ENCODE results near the gene TESMIN. TPM values are rescaled to one million over a fixed set of nuclear protein-coding genes. Genes with fewer than 3 reads are reported as not detected.
A peak's percentile ranks its signal among the peaks of the same experiment; 100 is the strongest.

TESMIN gene
- total and polyA plus RNA-seq, 2 of the 4 experiments (the other 2 are of a cell fraction), result 0.90 to 2.2 TPM

GRCh38 chr11:68682531-68682961 lies 68.8 kb downstream of the TESMIN start:
- Histone ChIP-seq H2BK120ac (ENCODE audit: low read depth, low read length) (no peak overlapping the region), H2BK20ac (ENCODE audit: low read depth, low read length) (no peak overlapping the region), H4K20me1 (ENCODE audit: insufficient read depth, low read length) (no peaks in the 10 kb centered on the region; the same call in 1 of the 2 replicates), H3K9me3 (ENCODE audit: control insufficient read depth, insufficient read depth, low read length) (no peaks in the 10 kb centered on the region), H2BK5ac (ENCODE audit: low read depth, low read length, poor library complexity, severe bottlenecking) (no peak overlapping the region), H3K14ac (replicated peaks; ENCODE audit: low read depth, low read length) (no peak overlapping the region), H3K4ac (ENCODE audit: low read depth, low read length) (no peak overlapping the region), H3K4me1 (ENCODE audit: control insufficient read depth, insufficient read depth, low read length) (peaks cover 3% of the 10 kb centered on the region; the same call in 1 of the 2 replicates), H2AK9ac (replicated peaks; ENCODE audit: low read depth, low read length, poor library complexity) (no peak overlapping the region), H4K8ac (ENCODE audit: low read depth in 2 of 2, low read length in 2 of 2) (no peak overlapping the region), H3K4me2 (ENCODE audit: low read depth, low read length) (no peak overlapping the region), H3K56ac (ENCODE audit: extremely low read depth, insufficient read depth, low read length) (no peak overlapping the region), H2BK15ac (ENCODE audit: low read depth, low read length) (no peak overlapping the region), H2AFZ (replicated peaks; ENCODE audit: low read length, poor library complexity) (no peak overlapping the region), H3K27ac (ENCODE audit: insufficient read depth, low read length) (no peak overlapping the region), H3K27me3 (ENCODE audit: control insufficient read depth, insufficient read depth, low read length) (peaks cover 46% of the 10 kb centered on the region), H3K9me1 (ENCODE audit: insufficient read depth, low read length) (no peaks in the 10 kb centered on the region; the same call in 1 of the 2 replicates), H2AK5ac (ENCODE audit: low read depth, low read length) (no peak overlapping the region), H4K91ac (ENCODE audit: insufficient read depth, low read depth, low read length) (no peak overlapping the region), H3K23ac (ENCODE audit: low read depth, low read length) (no peak overlapping the region), H3K9ac (ENCODE audit: low read depth, low read length) (no peak overlapping the region), H3K4me3 (ENCODE audit: insufficient read depth, low read depth, low read length) (no peak overlapping the region), H4K5ac (ENCODE audit: low read depth, low read length) (no peak overlapping the region), H3K36me3 (ENCODE audit: control insufficient read depth, insufficient read depth, low read length) (no peaks in the 10 kb centered on the region), H3K79me1 (ENCODE audit: low read depth in 1 of 2, low read length in 2 of 2) (no peaks in the 10 kb centered on the region), H3K18ac (ENCODE audit: low read depth, low read length) (no peak overlapping the region)
- in situ Hi-C loops (cut with MboI; ENCODE audit: low sequenced_read_pairs), result no loop called here
- ChIA-PET POLR2A (ENCODE audit: unreplicated experiment) (no interaction called here), CTCF (no interaction called here)
- intact Hi-C loops (cut with micrococcal nuclease), result no loop called here
- BruUV-seq (replicated peaks), result no TSS peak
- 53% methylated on average over 3 of the region's 9 CpGs; no CpG with 5 or more reads in 1 of the 2 experiments for WGBS, 2 experiments (ENCODE audit: extremely low coverage in 2 of 2, insufficient read length in 1 of 2)
- ATAC-seq (ENCODE audit: low read depth), result peak; percentile 21; the same call in 1 of the 2 replicates
- no peak for TF ChIP-seq MAFK (IDR thresholded peaks at IDR 0.05; ENCODE audit: low read depth, low read length)
- no peak for TF ChIP-seq MAZ (IDR thresholded peaks at IDR 0.05; ENCODE audit: borderline replicate concordance, low read depth, low read length)
- TF ChIP-seq FOS (IDR thresholded peaks at IDR 0.05; ENCODE audit: low read depth, low read length), result peak; percentile 47; the same call in 1 of the 2 replicates
- TF ChIP-seq BHLHE40 (IDR thresholded peaks at IDR 0.05; ENCODE audit: low read depth, low read length), result peak; percentile 65
- DNase-seq, result peak; percentile 24
- dilution Hi-C loops (cut with HindIII; ENCODE audit: low sequenced_read_pairs, unreplicated experiment), result no loop called here

Data from IMR-90 (cell line).